GM20431 (cell line): Measurements from ENCODE around the gene ASTN1.

Experiments
- in situ Hi-C: fragments of 300-500 bp; cut with MseI, MboI; formaldehyde crosslinking; loops from one replicate; pipeline ENCODE4 v1.15.0; 2020; ENCODE audit warnings: low sequenced_read_pairs; ENCODE audit not compliant: unreplicated experiment

Gene ASTN1

GRCh38 chr1:176949033-176949662, 215.4 kb downstream of the ASTN1 start:
- in situ Hi-C loops = no loop called here

DNA sequence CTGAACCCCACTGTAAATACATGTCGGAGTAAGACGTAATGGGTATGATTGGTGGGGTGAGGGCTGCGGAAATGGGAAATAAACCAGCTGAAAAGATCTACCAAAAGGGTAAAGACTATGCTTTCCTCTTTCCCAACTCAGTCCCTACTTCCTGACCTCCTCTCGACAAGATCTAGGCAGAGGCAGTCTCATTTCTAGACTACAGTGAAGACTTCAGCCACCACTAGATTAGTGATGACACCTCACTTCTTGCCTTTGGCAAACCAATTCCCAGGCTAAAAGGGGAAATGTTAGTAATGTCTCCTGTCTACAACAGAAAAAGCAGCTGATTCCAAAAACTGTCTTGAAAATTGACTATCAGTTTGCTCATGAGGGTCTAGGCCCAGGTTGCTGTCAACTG, 219.9 kb downstream of the ASTN1 start:
- in situ Hi-C loops = no loop called here

GRCh38 chr1:176943783-176944182, 220.7 kb downstream of the ASTN1 start:
- in situ Hi-C loops = no loop called here

- in situ Hi-C loops = no loop called here
Observed at GRCh38 chr1:176942346-176942745, 222.2 kb downstream of the ASTN1 start.

DNA sequence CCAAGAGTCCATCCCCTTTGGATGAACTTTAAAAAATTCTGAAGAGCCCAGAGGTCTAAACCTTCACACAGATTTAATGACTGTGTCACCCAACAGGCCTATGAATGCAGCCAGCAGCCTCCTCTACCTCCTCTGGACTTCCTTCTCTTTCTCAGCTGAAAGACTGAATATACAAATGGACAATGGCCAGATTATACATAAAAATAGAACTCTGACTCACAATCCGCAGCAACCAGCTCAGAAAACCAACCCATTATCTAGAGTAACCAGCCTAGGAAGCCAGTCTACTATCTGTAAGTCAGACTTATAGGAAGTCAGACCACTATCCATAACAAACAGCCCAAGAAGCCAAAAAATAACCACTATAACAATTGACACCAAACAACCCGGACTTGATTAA, 224.5 kb downstream of the ASTN1 start:
- in situ Hi-C loops = no loop called here

GRCh38 chr1:176938375-176938774, 226.1 kb downstream of the ASTN1 start:
- in situ Hi-C loops = no loop called here

DNA sequence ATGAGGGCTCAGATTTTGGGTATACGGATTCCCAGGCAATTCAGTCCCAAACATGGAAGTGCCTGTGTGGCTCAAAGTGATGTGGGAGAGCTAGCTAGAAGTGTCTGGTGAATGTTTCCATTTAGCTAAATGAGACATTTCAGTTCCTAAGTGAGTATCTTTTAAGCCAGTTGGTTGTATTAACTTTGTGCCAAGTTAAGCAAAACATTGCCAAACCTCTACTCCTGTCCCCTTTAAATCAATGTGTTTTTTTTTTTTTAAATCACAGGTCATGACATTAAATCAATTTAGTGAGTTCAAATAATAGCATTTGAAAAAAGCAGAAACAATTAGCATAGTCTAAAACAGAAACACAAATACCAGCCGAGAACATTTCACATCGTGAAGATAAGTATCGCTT, 230.1 kb downstream of the ASTN1 start:
- in situ Hi-C loops = no loop called here

DNA sequence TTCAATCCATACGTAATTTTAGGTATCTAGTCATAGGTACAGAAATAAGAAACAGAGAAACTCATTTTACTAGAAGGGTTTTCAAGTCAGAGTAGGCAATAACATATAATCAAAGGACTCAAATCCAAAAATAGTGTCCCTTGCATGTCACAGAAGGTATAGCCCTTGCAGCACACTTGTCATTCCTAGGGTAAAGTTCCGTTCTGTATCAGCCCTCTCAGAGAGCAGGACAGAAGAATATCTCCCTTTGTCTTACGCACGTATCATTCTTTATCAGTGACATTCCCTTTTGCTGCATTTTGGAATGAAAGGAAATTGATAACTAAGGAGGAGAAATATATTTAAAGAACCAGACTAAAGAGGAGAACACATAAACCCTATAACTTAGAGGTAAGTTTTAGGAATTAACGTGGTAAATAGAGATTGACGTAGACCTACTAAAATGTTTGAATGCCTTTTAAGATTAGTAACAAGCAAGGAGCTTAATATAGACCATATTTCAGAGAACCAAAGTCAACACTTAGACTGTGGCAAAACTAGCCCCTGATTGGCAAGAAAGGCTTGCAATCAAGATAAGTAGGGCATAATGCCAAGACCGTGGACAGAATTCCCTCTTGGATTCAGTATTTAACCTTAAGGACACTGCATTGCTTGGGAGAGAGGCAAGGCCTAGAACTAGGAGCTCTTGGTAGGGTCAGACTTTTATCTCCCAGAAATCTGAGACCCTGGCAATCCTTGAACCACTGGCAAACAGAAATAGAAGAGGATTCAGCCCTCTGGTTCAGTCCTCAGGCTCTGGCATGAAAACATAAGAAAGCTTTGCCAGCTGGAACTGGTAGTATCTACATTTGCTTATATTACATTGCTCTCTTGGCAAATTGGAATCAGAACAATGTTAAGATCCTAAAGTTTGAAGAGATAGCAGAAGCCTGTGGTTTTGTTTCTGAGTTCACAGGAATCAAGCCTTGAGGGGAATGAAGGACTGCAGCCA, 232.1 kb downstream of the ASTN1 start:
- in situ Hi-C loops = no loop called here

GRCh38 chr1:176931526-176931925, 233.0 kb downstream of the ASTN1 start:
- in situ Hi-C loops = no loop called here

DNA sequence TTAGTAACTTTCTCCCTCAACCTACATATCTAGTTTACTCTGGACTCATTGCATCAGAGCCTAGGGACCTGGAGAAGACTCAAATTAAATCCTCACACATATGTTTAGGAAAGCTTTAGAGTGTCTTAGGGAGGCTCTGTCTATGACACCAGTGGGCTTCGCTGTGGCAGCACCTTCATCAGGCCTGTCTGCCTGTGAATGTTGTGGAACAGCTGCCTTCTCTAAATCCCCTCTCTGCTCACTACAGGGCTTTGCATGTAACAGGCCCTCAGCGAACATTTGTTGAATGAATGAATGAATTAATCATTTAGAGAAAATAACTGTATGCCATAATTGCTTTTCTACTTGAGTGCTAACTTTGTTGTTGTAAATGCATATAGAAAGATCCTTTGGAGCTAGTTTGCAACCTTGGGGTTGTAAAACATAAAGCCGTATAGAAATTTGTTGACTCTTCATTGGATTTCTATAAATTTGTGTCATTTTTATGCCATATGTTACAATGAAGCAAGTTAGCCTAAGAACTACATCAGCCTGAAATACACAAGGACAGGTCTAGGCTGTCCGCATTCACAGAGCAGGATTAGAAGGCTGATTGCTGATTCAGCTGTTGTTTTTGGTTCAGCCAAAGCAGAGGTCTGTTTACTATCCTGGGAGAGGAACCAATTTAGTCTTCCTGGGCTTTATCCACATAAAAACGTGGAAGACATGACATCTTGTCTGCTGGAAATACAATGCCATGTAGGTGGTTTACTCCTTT, 238.0 kb downstream of the ASTN1 start:
- in situ Hi-C loops = no loop called here

DNA sequence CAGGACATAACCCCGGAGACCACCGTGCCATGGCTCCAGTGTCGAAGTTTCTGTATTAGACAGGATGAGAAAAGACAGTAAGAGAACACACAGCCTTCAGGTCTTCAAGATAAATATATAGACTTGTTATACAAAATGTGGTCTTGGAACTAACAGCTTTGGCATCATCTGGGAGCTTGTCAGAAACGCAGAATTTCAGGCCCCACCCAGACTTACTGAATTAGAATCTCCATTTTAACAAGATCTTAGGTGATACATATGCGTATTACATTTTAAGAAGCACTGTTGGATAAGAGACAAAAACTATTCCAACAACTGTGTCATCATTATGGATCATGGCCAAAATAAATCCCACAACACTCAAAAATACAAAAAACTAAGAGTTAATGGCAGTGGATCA, 239.3 kb downstream of the ASTN1 start:
- in situ Hi-C loops = no loop called here

DNA sequence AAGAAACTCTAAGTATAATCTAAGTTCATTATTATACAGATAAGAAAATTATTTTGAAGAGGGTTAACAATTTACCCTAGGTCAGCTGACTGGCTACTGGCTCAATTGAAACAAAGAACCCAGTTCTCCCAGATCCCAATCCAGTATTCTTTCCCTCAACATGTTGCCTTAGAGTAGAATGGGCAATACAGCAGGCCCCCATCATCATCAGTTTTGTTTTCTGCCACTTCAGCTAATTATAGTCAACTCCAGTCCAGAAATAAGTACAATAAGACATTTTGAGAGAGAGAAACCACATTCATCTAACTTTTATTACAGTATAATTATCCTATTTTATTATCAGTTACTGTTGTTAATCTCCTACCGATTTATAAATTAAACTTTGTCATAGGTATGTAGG, 241.2 kb downstream of the ASTN1 start:
- in situ Hi-C loops = no loop called here

DNA sequence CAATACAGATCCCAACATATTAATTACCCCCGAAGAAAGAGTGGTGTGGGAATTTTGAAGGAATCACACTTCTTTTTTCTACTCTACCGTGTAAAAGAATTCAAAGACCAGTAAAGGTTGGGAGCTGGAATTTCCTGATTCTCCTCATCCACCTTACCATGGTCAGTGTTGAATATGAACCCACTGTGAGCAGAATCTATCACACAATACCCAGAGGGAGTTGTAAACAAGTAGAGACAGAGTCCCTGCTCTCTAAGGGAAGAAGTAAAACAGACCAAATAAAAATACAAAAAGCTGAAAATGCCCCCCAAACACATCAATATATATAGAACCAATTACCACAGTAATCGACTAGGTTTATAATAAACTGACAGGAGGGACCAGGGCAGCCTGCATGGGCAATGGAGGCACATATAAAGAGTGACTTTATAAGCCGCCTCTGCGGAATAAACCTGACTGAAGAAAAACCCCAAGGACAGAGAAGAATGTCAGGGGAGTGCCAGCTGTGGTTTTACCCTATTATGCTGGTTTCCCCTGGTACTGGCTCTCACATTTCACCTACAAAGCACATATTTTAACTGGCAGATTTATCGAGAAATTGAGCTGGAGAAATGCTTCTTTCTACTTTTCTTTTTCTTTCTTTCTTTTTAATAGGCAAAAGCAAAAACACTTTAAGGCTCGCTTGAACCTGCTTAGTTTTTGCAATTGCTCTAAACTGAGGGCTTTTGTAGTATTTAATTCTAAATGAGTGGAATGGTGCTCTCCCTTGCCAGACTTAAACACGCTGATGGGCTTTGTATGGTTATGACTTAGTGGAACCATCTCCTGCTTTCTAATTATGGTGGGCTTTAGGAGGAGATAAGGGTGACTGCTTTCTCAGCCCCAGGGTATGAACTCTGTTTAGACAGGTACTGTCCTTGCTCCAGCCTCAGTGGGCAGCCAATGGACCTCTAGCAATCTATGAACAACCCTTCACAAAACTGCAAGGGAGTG, 244.8 kb downstream of the ASTN1 start:
- in situ Hi-C loops = no loop called here

- in situ Hi-C loops = no loop called here
Observed at GRCh38 chr1:176905648-176906047, 258.9 kb downstream of the ASTN1 start.

DNA sequence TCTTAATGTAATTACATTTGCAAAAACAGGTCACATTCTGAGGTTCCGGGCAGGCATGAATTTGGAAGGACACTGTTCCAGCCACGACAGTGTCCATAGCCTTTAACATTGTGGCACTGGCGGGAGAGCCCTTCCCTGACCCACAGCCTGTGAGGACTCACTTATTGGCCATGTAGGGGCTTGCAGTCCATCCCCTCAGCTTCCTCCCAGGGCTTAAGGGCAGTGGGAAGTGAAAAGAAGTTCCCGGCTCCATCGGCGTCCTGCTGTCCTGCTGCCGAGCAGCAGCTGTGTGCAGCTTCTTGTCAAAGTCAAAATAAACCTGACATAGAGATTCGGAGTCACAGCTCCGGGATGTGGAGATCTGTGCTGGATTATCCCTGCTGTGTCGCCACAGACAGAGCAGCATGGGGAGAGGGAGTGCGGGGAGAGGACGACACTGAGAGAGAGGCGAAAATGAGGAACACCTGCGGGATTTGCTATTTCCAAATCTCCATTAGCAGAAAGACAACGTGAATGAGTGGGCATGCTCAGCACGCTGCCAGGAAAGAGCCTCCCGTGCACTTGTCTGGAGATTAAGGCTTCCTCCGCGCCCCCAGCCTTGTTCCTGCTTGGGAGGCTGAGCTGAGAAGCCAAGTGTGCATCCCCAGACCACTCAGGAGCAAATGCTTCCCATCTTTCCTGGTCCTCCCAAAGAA, 260.3 kb downstream of the ASTN1 start:
- in situ Hi-C loops = no loop called here

DNA sequence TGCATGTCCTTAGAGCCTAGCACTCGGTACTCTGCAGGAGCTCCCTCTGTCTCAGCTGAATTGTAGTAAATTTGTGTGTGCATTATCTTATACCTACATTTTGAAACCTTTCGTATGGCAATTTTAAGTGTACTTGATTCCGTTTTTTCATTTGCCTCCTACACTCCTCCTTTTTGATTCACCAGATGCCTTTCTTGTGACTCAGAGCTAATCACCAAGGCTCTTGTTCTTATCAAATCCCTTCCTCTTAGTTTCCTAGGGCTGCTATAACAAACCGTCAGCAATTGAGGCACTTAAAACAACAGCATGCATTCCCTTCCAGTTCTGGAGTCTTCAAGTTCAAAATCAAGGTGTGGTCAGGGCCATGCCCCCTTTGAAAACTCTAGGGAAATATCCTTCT, 261.0 kb downstream of the ASTN1 start:
- in situ Hi-C loops = no loop called here

DNA sequence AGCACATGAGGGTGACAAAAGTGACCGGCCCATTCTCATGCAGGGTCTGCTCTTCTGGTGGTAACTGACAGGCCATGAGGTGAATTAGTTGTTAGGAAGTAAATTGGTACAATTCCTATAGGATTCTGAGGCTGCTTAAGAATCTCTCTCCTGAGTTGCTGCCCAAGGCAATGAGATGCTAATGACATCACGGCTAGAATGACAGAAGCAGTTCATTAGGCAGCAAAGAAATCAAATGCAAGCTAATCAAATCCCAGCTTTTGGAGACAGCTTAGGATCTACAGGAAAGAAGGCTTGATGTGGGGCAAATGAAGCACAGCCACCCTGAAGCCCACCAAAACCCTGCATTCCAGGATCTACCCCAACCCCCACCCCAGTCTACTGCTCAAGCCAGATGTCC, 265.2 kb downstream of the ASTN1 start:
- in situ Hi-C loops = loop anchor here (25.0 kb wide), 2 partner anchors 288 to 1038 kb away; no protein-coding TSS in a partner anchor

GRCh38 chr1:176897350-176898236, 266.9 kb downstream of the ASTN1 start:
- in situ Hi-C loops = loop anchor here (25.0 kb wide), 2 partner anchors 290 to 1040 kb away; no protein-coding TSS in a partner anchor
